ENCODE data around the gene MAPK1.
"Not testable (repeated sequence)": the region's sequence is repeated elsewhere in the genome, so short reads cannot be mapped to it uniquely, and the experiment has no call there.

DNA sequence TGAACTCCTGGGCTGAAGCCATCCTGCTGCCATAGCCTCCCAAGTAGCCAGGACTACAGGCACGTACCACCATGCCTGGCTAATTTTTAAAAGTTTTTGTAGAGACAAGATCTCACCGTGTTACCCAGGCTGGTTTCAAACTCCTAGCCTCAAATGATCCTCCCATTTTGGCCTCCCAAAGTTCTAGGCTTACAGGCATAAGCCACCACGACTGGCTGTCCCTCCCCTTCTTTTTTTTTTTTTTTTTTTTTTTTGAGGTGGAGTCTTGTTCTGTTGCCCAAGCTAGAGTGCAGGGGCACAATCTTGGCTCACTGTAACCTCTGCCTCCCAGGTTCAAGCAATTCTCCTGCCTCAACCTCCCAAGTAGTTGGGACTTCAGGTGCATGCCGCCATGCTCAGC is 7.5 kb upstream of the MAPK1 start:
- not testable (repeated sequence) for TF ChIP-seq CTCF, EP300, POLR2AphosphoS5, POLR2A (IDR thresholded peaks at IDR 0.05)

Measured in suprapubic skin (tissue), 4 donors.